Measurements from ENCODE around the gene CLEC2L.
"Not testable (repeated sequence)": the region's sequence is repeated elsewhere in the genome, so short reads cannot be mapped to it uniquely, and the experiment has no call there.

Gene CLEC2L

GRCh38 chr7:139534096-139534495 lies 10.6 kb downstream of the CLEC2L start:
- Mint-ChIP-seq H3K27ac (no peak overlapping the region), H3K36me3 (ENCODE audit: low read depth) (no peaks in the 10 kb centered on the region), H3K4me3 (no peak overlapping the region)

GRCh38 chr7:139534966-139535651 lies 11.6 kb downstream of the CLEC2L start:
- peaks cover 32% of the 10 kb centered on the region for H3K27me3 Mint-ChIP-seq (ENCODE audit: low read depth)
- no peak overlapping the region for H3K4me3 Mint-ChIP-seq
- H3K4me1 Mint-ChIP-seq (ENCODE audit: low read depth): no peaks in the 10 kb centered on the region
- no peaks in the 10 kb centered on the region for H3K9me3 Mint-ChIP-seq
- H3K27ac Mint-ChIP-seq: no peak overlapping the region
- H3K36me3 Mint-ChIP-seq (ENCODE audit: low read depth): no peaks in the 10 kb centered on the region

More at GRCh38 chr7:139534096-139534495, 10.6 kb downstream of the CLEC2L start:
- no peaks in the 10 kb centered on the region for H3K4me1 Mint-ChIP-seq (ENCODE audit: low read depth)
- no peaks in the 10 kb centered on the region for H3K9me3 Mint-ChIP-seq
- H3K27me3 Mint-ChIP-seq (ENCODE audit: low read depth): peaks cover 32% of the 10 kb centered on the region

- no peaks in the 10 kb centered on the region for H3K4me1 Mint-ChIP-seq (ENCODE audit: low read depth)
- no peak overlapping the region for H3K4me3 Mint-ChIP-seq
- H3K27me3 Mint-ChIP-seq (ENCODE audit: low read depth): peaks cover 27% of the 10 kb centered on the region
- H3K9me3 Mint-ChIP-seq: no peaks in the 10 kb centered on the region
- H3K36me3 Mint-ChIP-seq (ENCODE audit: low read depth): no peaks in the 10 kb centered on the region
- H3K27ac Mint-ChIP-seq: no peak overlapping the region
Measured at GRCh38 chr7:139536152-139536551, 12.7 kb downstream of the CLEC2L start.

GRCh38 chr7:139538881-139539635 lies 15.6 kb downstream of the CLEC2L start:
- H3K36me3 Mint-ChIP-seq (ENCODE audit: low read depth): no peaks in the 10 kb centered on the region
- H3K4me3 Mint-ChIP-seq: no peak overlapping the region
- H3K27me3 Mint-ChIP-seq (ENCODE audit: low read depth): peaks cover 17% of the 10 kb centered on the region
- no peaks in the 10 kb centered on the region for H3K4me1 Mint-ChIP-seq (ENCODE audit: low read depth)
- H3K9me3 Mint-ChIP-seq: no peaks in the 10 kb centered on the region
- H3K27ac Mint-ChIP-seq: no peak overlapping the region

- Mint-ChIP-seq H3K27ac (no peak overlapping the region), H3K9me3 (no peaks in the 10 kb centered on the region), H3K4me1 (ENCODE audit: low read depth) (no peaks in the 10 kb centered on the region), H3K27me3 (ENCODE audit: low read depth) (peaks cover 9% of the 10 kb centered on the region), H3K4me3 (no peak overlapping the region), H3K36me3 (ENCODE audit: low read depth) (no peaks in the 10 kb centered on the region)
Measured at GRCh38 chr7:139540203-139540602, 16.7 kb downstream of the CLEC2L start.

- Mint-ChIP-seq H3K9me3 (no peaks in the 10 kb centered on the region), H3K36me3 (ENCODE audit: low read depth) (no peaks in the 10 kb centered on the region), H3K27ac (no peak overlapping the region), H3K4me3 (no peak overlapping the region), H3K4me1 (ENCODE audit: low read depth) (no peaks in the 10 kb centered on the region), H3K27me3 (ENCODE audit: low read depth) (peaks cover 9% of the 10 kb centered on the region)
Measured at GRCh38 chr7:139541600-139542307, 18.3 kb downstream of the CLEC2L start.

GRCh38 chr7:139542308-139543151 lies 19.0 kb downstream of the CLEC2L start:
- no peak overlapping the region for H3K27ac Mint-ChIP-seq
- H3K27me3 Mint-ChIP-seq (ENCODE audit: low read depth): peaks cover 2% of the 10 kb centered on the region
- H3K4me1 Mint-ChIP-seq (ENCODE audit: low read depth): no peaks in the 10 kb centered on the region
- no peak overlapping the region for H3K4me3 Mint-ChIP-seq
- H3K36me3 Mint-ChIP-seq (ENCODE audit: low read depth): no peaks in the 10 kb centered on the region
- no peaks in the 10 kb centered on the region for H3K9me3 Mint-ChIP-seq

GRCh38 chr7:139543801-139544603 lies 20.5 kb downstream of the CLEC2L start:
- Mint-ChIP-seq H3K27me3 (ENCODE audit: low read depth) (no peaks in the 10 kb centered on the region), H3K4me1 (ENCODE audit: low read depth) (no peaks in the 10 kb centered on the region), H3K9me3 (no peaks in the 10 kb centered on the region)

GRCh38 chr7:139544645-139545044 lies 21.2 kb downstream of the CLEC2L start:
- no peaks in the 10 kb centered on the region for H3K9me3 Mint-ChIP-seq
- no peak overlapping the region for H3K27ac Mint-ChIP-seq
- no peaks in the 10 kb centered on the region for H3K27me3 Mint-ChIP-seq (ENCODE audit: low read depth)
- no peak overlapping the region for H3K4me3 Mint-ChIP-seq
- H3K4me1 Mint-ChIP-seq (ENCODE audit: low read depth): no peaks in the 10 kb centered on the region
- no peaks in the 10 kb centered on the region for H3K36me3 Mint-ChIP-seq (ENCODE audit: low read depth)

More at GRCh38 chr7:139543801-139544603, 20.5 kb downstream of the CLEC2L start:
- no peaks in the 10 kb centered on the region for H3K36me3 Mint-ChIP-seq (ENCODE audit: low read depth)
- H3K4me3 Mint-ChIP-seq: no peak overlapping the region
- H3K27ac Mint-ChIP-seq: no peak overlapping the region

- Mint-ChIP-seq H3K36me3 (ENCODE audit: low read depth) (no peaks in the 10 kb centered on the region), H3K9me3 (no peaks in the 10 kb centered on the region), H3K27me3 (ENCODE audit: low read depth) (peaks cover 10% of the 10 kb centered on the region), H3K4me3 (no peak overlapping the region), H3K27ac (no peak overlapping the region), H3K4me1 (ENCODE audit: low read depth) (no peaks in the 10 kb centered on the region)
Measured at GRCh38 chr7:139548302-139549028, 25.0 kb downstream of the CLEC2L start.

GRCh38 chr7:139553991-139554700 lies 30.7 kb downstream of the CLEC2L start:
- H3K36me3 Mint-ChIP-seq (ENCODE audit: low read depth); H3K27ac Mint-ChIP-seq; H3K4me1 Mint-ChIP-seq (ENCODE audit: low read depth); H3K4me3 Mint-ChIP-seq; H3K9me3 Mint-ChIP-seq: not testable (repeated sequence)
- peaks cover 32% of the 10 kb centered on the region for H3K27me3 Mint-ChIP-seq (ENCODE audit: low read depth)

- Mint-ChIP-seq H3K9me3 (peaks cover 3% of the 10 kb centered on the region), H3K27ac (no peak overlapping the region), H3K27me3 (ENCODE audit: low read depth) (peaks cover 26% of the 10 kb centered on the region), H3K36me3 (ENCODE audit: low read depth) (no peaks in the 10 kb centered on the region), H3K4me3 (no peak overlapping the region), H3K4me1 (ENCODE audit: low read depth) (no peaks in the 10 kb centered on the region)
Measured at GRCh38 chr7:139557857-139558581, 34.5 kb downstream of the CLEC2L start.

Measured in T-helper 1 cell treated with Interleukin-12 subunit alpha and Interleukin-12 subunit beta and Interleukin-4 antibody, amounts not matched to agents 30 μg/mL and 1 μg/mL, for 36 hours (primary cell).